IPS-18c (cell line): Measurements from ENCODE around the gene PPARGC1A.

ENCODE experiments used
- H3K4me3 ChIP-seq: 2 replicates; pipeline ENCODE4 v1.7.0; 2013; ENCODE audit warnings: low read depth, mild to moderate bottlenecking, low read length, moderate library complexity; ENCODE audit not compliant: insufficient read depth
- H3K9me3 ChIP-seq: one replicate; pipeline ENCODE4 v1.6.1; 2013; ENCODE audit warnings: mild to moderate bottlenecking, low read length, moderate library complexity; ENCODE audit not compliant: control insufficient read depth, insufficient read depth

Gene PPARGC1A

DNA sequence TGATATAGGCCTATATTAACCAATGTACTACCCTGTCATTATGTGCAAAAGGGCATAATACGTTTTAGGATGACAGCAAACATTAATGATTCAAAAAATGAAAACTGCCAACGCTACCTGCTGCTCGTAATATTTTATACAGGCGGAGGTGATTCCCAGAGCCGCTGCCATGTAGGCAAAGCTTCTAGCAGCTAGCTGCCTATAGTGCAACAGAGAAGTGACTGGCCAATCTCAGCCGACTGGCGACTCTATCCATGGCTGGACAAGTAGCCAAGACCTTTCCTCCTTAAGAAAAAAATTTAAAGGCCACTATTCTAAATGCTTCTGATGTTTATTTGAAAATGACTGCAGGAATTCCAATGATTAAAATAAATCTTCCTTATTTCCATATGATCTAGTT is 1.9 kb downstream of the PPARGC1A start:
- H3K9me3 ChIP-seq: no peaks in the 10 kb centered on the region
- H3K4me3 ChIP-seq: no peak overlapping the region

DNA sequence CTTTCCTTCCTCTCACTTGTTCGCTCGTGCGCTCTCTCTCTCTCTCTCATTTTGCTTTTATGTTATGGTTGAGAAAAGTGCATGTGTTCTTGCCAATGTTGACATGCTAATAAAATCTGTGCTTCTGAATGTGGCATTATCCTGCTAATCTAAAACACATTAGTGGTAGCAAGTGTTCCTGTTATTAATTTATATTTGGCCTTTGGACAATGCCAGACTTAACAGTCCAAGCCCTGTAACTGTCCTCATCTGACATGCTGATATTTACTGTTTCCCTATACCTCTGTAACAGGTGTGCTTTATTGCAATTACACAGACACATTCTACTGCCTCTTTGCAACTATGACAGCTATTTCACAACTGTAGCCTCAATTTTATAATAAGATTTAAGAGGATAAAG is 2.7 kb downstream of the PPARGC1A start:
- Histone ChIP-seq H3K9me3 (no peaks in the 10 kb centered on the region), H3K4me3 (no peak overlapping the region)

DNA sequence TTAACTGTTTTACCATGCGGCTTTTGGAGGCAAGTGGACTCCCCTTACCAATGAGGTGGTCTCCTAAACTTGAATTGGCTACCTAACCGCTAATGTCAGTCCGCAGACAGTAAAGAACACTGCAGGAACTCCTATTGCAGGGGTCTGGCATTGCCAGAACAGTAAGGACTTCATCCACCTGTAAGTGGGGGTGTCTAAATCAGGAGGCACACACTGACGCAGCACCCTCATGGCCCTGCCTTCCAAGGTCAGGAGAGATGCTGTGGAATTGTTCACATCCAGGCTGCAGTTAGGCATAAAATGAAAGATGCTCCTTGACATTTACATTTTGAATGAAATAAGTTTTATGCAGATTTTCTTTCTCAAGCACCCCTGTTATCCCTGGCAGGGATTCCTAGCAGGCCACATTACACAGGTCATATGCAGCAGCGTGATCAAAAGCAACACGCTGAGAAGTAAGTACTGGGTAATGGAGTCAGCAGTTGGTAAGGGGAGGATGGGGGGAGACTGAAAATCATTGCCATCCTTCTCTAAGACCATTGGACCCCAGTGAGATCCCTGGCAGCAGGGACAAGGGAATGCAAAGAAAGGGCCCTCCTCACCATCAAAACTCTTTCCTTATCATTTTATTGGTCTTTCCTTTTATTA is 3.8 kb downstream of the PPARGC1A start:
- no peak overlapping the region for H3K4me3 ChIP-seq
- H3K9me3 ChIP-seq: no peaks in the 10 kb centered on the region

DNA sequence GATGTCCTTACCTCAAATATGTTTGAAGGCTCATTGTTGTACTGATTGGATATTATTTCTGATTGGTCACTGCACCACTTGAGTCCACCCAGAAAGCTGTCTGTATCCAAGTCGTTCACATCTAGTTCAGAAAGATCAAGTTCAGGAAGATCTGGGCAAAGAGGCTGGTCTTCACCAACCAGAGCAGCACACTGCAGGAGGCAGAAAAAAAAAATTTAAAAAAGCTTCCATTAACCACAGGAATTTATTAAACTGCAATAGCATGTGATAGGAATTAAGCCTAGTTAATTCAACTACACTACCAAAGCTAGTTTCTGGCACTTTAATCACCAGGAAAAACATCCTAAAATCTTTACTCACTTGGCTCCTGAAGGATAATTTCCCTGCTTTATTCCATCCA is 5.1 kb downstream of the PPARGC1A start:
- Histone ChIP-seq H3K9me3 (no peaks in the 10 kb centered on the region), H3K4me3 (no peak overlapping the region)

DNA sequence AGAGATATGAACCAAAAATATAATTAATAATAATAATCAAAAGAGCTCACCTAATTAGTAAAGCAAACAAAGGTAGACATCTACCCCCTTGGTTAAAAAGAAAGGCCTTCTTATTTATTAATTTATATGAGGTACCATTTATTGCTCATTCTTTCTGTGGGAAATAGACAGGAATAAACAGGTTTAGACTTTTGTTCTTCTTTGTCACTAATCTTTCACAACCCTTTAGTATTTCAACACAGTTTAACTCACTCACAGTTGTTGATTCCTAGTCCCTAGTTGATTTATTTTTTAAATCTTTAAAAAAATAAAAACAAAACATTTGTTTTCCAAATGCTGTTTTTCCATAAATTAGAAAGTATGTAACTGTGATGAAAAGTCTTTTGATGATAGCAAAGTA is 5.6 kb downstream of the PPARGC1A start:
- no peak overlapping the region for H3K4me3 ChIP-seq
- no peaks in the 10 kb centered on the region for H3K9me3 ChIP-seq

DNA sequence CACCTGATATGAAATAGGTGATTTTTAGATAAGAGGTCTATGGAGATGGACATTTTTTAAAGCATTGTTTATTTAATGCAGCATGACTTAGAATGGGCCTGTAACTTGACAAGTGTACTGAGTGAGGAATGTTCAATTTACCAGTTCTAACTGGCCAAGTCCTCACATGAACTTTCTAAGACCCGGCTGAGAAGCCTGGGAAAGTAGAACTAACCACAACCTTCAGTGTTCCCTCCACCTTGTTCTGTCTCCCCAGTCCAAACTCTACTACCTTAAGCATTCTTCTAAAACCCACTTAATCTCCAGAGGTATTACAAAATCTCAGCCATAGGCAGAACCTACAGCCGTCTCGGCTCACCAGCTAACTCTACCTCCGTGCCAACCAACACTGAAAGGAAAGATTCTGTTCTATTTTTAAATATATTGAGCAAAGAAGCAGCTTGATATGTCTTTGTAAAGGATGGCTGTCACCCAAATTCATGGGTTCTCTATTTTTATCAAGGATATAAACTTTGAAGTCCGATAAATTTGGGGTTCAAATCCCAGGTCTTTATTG is 6.8 kb downstream of the PPARGC1A start:
- H3K9me3 ChIP-seq: no peaks in the 10 kb centered on the region

DNA sequence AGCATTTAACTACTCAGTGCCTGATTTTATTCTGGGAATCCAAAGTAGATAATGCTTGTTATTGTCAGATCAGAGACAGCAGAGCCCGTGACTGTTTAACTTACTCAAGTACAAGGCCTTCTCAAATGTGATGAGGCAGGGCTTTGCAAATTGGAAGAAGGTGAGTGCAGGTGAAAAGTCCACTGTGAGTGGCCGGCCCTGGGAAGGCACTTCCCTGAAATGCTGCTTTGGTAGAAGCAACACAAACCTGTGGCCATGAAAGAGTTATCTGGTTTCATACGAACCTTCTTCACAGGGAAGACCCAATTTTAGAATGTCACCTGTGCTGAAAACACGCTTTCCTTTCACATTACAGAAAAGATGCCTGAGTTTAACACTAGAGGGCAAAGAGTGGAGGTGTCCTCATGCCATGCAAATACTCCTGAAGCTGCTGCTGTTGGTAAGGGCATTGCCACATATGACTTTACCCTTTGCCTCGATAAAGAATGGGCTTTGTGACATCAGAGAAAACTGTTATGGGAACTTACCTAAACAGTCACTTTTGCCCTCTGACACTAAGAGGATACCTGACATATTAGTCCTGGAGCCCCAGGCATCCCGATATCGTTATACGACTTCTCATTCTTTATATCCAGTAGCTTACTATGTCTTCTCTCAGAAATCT is 8.0 kb downstream of the PPARGC1A start:
- H3K9me3 ChIP-seq: no peaks in the 10 kb centered on the region
- H3K4me3 ChIP-seq: no peak overlapping the region

More for the DNA sequence above, 6.8 kb downstream of the PPARGC1A start:
- H3K4me3 ChIP-seq: no peak overlapping the region

DNA sequence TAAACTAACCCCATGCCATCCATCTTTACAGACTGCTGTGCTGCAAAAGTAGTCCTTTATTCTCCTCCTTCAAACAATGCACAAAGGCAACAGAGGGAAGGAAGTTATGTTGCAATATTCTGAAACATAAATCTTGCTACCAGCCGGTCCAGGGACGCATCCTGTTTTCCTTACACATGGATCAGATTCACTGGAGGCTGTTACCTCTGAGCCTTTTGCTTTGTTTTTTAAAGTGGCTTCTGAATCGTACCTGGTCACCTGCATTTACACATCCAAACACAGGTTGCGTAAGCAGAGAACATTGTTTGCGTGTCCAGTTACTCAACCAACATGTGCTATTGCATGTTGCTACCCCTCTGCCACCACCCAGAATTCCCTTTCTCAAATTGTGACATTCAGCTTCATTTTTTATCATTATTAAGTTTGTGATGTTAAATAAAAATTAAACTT is 8.8 kb downstream of the PPARGC1A start:
- no peak overlapping the region for H3K4me3 ChIP-seq
- no peaks in the 10 kb centered on the region for H3K9me3 ChIP-seq

DNA sequence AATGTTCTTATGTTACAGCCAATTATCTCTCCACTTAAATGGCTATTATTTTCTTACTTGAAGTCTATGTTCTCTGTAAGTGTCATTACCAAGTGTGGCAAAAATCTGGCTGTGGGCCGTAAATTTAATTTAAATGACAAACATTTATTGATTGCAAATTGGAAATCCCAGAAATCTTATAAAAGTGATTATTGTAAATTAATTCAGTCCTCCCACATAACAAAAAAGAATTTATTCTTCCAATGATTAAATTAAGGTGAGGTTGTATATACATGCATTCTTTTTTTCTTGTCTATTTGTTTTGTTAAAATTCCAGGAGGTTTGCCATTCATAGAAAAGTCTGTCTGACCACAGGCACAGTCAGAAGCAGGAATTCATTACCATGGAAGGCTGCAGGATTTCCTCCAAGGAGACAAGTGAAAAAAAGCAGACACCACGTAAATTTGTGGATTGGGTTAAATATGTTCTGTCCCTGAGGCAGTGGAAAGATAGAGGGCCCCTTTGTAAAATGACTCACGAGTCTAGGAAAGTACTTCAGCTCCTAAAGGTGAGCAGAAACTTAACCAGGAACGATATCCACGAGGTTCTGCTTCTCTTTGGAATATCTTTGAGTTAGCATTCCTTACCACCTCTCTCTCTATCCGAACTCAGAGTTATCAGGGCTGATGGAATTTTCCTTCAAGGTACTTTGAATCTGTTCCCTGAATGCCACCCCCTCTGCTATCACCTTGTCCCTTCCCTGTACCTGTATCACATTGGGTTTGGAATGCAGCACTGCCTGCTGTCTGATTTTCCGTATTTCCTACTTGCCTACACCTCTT is 10.7 kb downstream of the PPARGC1A start:
- Histone ChIP-seq H3K4me3 (no peak overlapping the region), H3K9me3 (no peaks in the 10 kb centered on the region)

DNA sequence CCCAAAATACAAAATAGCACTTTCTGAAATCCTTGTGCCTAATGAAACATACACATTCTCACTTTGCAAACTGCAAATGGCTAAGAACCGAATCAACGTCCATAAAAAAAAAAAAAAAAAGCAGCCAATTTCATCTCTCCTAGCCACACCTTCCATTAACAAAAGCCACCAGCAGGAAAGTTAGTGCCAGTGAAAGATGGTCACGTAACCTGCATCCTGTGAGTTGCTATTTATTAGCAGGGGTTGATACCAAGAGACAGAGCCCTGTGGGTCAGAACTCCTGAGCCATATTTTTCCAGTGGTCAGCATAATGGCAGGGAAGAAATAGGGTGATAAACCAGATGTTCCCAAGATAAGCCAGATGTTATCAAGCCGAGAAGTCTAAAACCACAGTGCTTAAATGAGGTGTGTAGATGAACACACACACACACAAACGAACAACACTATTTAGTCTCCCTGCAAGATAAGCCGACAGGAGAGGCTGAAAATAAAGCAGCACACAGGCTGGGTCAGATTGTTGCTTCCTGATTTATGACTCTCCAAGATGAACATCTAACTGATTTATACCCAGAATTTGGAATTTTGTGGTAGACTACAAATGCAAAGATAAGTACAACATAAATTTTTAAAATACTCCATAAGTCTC is 11.5 kb downstream of the PPARGC1A start:
- Histone ChIP-seq H3K4me3 (no peak overlapping the region), H3K9me3 (no peaks in the 10 kb centered on the region)

DNA sequence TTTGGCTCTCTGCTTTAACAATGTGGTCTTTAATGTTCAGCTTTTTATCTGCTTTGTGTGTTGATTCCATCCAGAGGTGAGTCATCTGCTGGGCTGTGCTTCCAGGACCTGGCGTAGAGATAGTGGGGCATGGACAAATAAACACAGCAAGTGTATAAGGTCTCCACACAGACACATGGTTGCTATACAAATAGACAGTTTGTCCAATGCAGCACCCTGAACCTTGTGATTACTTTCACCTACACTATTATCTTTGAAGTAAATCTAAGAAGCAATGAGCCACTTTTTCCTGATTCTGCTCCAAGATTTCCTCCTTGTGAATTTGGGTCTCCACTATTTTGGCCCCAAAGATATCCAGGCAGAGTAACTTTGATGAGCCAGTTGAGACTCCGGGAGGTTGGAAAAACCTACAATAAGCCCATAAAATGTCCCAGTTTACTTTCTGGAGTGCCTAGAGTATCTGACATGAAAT is 12.1 kb downstream of the PPARGC1A start:
- Histone ChIP-seq H3K9me3 (no peaks in the 10 kb centered on the region), H3K4me3 (no peak overlapping the region)

DNA sequence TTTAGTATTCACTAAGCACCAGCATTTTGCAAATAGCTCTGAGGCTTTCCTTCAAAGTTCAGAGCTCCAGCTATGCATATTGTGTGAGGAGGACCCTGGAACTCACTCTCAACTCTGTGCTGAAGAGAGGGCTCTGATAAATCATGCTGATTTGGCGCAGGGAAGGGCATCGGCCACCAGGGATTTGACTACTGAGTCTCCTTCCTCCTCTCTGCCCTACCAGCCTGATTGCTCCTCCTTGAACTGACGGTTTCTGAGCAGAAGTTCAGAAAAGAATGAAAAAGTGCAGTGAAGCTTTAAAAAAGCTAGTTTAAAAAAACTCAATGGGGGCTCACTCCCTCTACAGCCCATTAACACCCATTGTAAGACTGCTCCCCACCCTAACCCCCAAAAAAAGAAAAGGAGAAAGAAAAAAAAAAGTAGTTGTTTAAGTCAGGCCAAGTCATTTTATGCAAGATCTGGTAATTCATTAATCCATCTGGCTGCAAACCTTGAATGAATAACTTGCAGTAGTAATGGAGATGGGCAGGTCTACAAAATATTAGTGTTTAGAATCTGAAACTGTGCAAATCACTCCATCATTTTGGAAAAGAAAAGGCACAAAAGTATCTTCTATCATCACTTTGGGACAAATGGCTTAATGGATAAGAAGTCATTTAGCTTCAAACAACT is 13.3 kb downstream of the PPARGC1A start:
- Histone ChIP-seq H3K4me3 (no peak overlapping the region), H3K9me3 (no peaks in the 10 kb centered on the region)

DNA sequence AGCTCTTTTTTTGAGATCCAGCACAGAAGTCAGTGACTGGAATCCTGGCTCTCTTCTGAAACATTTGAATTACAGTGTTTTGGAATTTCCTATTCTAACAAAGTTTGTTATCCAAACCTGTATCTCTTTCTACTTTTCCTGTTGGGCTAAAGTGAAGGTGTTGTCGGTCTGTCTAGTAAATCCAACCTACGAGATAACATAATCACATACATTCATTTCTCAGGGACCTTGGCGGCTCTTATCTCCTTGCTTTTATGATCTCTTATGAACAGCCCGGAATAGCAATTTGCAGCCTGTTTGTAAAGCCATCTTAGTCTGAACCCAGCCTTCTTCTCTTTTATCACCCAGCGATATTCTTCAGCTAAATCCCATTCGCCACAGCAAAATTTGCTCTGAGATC is 14.5 kb downstream of the PPARGC1A start:
- no peak overlapping the region for H3K4me3 ChIP-seq
- H3K9me3 ChIP-seq: no peaks in the 10 kb centered on the region

DNA sequence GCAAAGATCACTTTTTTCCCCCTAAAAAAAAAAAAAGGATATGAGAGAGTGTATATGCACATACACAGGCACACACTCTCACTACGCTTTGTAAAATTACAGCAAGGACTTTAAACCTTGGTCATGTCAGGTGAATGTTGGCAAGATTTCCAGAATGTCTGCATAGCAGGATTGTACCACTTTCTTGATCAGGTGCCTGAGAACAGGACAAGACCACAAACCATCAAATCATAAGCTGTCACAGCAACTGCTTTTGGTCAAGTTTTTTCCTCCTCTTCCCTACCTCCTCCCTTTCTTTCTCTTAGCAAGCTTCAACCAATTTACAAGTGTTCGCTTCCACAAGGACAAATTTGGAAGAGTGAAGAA is 15.3 kb downstream of the PPARGC1A start:
- Histone ChIP-seq H3K9me3 (no peaks in the 10 kb centered on the region), H3K4me3 (no peak overlapping the region)

DNA sequence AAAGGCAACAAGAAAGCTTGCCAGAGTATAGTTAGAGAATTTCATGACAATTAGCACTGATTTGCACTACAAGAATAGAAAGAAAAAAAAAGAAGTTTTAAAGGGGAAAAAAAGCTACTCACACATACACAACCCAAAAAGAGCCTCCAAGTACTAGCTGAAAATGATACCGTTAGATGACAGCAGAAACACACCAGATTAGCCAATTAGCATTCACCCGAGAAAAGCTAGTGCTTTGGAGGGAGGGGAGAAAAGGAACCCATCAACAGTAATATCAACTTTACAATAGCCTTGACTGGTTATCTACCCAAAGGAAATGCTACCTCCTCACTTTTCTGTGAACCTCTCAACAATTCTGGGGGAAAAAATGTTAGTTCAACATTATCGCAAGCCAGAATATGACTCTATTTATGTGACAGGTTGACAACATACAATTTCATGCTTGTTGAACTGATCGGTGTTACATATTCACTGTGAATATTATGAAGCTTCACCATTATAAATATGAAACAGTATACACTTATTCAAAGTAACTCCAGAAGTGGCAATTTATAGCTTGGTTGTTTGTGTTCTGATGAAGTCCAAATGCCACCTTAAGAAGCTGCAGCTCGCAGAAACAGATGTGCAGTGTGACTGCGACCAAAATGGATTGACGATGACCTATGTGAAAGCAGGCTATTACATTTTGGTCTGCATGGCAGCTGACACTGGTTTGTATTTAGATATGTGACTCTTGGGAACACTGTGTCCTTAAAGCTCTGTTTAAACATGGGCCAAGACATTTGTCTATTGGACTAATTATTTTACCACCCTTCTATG is 15.9 kb downstream of the PPARGC1A start:
- Histone ChIP-seq H3K4me3 (no peak overlapping the region), H3K9me3 (no peaks in the 10 kb centered on the region)

DNA sequence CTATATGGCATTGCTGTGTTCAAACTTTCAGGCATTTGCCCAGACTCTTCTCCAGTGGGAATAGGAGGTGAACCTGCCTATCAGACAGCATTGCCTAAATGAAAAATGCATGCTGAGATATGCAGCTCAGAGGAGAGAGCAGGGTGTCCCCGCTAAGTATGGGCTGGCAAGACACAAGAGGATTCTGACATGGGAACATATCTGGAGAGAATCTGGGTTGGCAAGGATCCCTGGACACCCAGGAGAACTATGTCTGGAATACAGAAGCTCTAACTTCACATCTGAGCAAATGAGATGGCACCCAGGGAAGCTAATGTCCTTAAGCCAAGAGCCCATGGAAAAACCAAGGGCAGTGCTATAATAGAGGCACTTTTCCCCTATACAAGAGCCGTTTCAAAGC is 18.4 kb downstream of the PPARGC1A start:
- no peak overlapping the region for H3K4me3 ChIP-seq
- H3K9me3 ChIP-seq: no peaks in the 10 kb centered on the region
